GM20000 (cell line): ENCODE measurements around the gene CDR2L.
"Not testable (repeated sequence)": the region's sequence is repeated elsewhere in the genome, so short reads cannot be mapped to it uniquely, and the experiment has no call there.

Experiments
- DNase-seq: peaks from one replicate; pipeline ENCODE4 v3.0.0; 2012; ENCODE audit warnings: low spot score
- CTCF ChIP-seq: IDR thresholded peaks from 2 replicates; pipeline ENCODE4 v1.5.1; 2012; ENCODE audit warnings: mild to moderate bottlenecking, control low read depth; ENCODE audit errors: extremely low read depth, missing control alignments

The CDR2L gene

DNA sequence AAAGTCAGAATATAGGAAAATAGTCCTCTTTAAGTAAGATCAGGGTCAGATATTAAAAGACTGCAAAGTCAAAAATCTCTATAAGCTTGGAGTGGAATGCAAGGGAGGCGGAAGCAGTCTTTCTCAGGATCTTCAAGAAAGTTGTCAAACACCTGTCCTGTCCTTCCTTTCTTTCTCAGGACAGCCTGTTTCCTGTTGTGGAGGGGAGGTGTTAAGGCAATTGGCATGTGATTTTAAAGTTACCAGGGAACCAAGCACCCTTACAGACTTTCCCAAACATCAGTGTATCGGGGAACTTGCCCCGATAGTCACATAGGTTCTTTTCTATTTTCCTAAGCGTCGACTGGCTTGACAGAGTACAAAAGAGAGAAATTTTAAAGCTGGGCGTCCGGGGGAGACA is 57.3 kb downstream of the CDR2L start:
- DNase-seq = no peak
- TF ChIP-seq CTCF = no peak

DNA sequence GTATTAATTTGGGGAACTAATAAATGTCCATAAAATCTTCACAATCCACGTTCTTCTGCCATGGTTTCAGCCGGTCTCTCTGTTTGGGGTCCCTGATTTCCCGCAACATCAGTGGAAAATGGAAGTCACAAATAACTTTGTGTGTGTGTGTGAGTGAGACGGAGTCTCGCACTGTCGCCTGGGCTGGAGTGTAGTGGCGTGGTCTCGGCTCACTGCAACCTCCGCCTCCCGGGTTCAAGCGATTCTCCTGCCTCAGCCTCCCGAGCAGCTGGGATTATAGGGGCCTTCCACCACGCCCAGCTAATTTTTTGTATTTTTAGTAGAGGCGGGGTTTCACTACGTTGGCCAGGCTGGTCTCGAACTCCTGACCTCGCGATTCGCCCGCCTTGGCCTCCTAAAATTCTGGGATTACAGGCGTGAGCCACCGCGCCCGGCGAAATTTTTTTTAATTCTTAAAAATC is 58.5 kb downstream of the CDR2L start:
- not testable (repeated sequence) for DNase-seq

GRCh38 chr17:75046407-75047289 is 59.2 kb downstream of the CDR2L start, which contains the start of the genes ATP5PD and KCTD2:
ATP5PD (minus strand) TSS chr17:75046969; CDS start chr17:75042650, 4,319 bp downstream.
KCTD2 (plus strand) TSS chr17:75047225; CDS start chr17:75047251, 26 bp downstream.
- peak; percentile 99 for DNase-seq
- no peak for TF ChIP-seq CTCF

DNA sequence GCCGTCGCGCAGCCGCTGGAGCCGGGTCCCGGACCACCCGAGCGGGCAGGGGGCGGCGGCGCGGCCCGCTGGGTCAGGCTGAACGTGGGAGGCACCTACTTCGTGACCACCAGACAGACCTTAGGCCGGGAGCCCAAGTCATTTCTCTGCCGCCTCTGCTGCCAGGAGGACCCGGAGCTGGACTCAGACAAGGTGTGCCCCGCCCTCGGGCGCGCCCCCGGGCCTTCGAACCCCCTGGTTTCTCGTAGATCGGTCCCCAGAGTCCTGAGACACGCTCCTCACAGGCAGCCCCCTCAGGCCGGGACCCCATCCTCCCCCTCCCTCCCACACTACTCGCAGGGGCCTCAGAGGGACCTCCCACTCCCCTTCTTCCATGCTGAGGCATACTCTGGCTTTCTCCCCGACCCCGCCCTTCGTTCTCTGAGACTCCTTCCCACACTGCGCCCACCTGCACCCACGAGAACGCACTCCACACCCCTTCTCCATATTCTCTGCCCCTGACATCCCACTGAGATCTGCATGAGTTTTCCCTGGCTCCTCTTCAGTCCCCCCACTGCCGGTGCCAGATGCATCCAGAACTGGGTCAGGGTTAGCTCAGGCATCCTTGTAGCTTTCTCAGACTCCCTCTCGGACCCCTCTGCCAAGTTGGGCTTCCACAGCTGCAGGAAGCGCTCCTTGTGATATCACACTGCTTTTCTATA is 60.1 kb downstream of the CDR2L start:
- peak; percentile 45 for DNase-seq
- TF ChIP-seq CTCF = no peak

GRCh38 chr17:75048249-75048878 is 60.9 kb downstream of the CDR2L start:
- no peak for DNase-seq
- no peak for TF ChIP-seq CTCF

DNA sequence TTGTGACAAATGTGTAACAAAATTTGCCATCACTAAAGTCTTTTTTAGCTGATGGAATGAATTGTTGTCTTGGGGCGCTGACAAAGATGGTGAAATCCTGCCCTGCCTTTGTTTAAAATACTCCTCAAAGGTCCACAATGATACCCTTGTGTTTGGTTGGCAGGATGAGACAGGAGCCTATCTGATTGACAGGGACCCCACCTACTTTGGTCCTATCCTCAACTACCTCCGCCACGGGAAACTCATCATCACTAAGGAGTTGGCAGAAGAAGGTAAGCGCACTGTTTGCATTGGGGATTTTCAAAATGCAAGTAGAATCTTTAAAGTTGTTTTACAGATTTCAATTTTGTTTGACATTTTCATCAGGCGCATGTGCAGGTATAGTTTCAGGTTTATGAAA is 61.6 kb downstream of the CDR2L start:
- TF ChIP-seq CTCF = no peak
- no peak for DNase-seq

- TF ChIP-seq CTCF = no peak
- DNase-seq = no peak
Measured at GRCh38 chr17:75049706-75050105, 62.3 kb downstream of the CDR2L start.
